Aorta (tissue), 5 donors: ENCODE results near the gene ERBIN. TPM values are rescaled to one million over a fixed set of nuclear protein-coding genes. Genes with fewer than 3 reads are reported as not detected.

ENCODE experiments used
- ATAC-seq: fragments of 200-7000 bp; cut with Tn5 transposase; one replicate; pipeline ENCODE4 v1.9.1; 2022; ENCODE audit warnings: moderate library complexity; ENCODE audit not compliant: low FRiP score
- DNase-seq, 2 donors: peaks; one replicate each; pipeline ENCODE4 v3.0.0-alpha.2; 2020
- H3K27ac ChIP-seq, 2 donors: one replicate each; pipeline ENCODE4 v1.5.1; 2013; ENCODE audit warnings: low read length in 2 of 2, mild to moderate bottlenecking in 2 of 2, moderate library complexity in 2 of 2, control low read depth in 1 of 2, inconsistent platforms in 1 of 2, low read depth in 1 of 2
- H3K27me3 ChIP-seq, 2 donors: one replicate each; pipeline ENCODE4 v1.6.1; 2013; ENCODE audit warnings: control low read depth in 1 of 2, low read length in 1 of 2, mild to moderate bottlenecking in 1 of 2, moderate library complexity in 1 of 2; ENCODE audit not compliant: insufficient read depth in 2 of 2, control insufficient read depth in 1 of 2
- H3K36me3 ChIP-seq, 2 donors: one replicate each; pipeline ENCODE4 v1.6.1; 2013; ENCODE audit warnings: control low read depth in 1 of 2, low read length in 1 of 2, mild to moderate bottlenecking in 1 of 2; ENCODE audit not compliant: insufficient read depth in 2 of 2, control insufficient read depth in 1 of 2
- H3K4me1 ChIP-seq, 2 donors: one replicate each; pipeline ENCODE4 v1.6.1; 2013; ENCODE audit warnings: low read length in 2 of 2, control low read depth in 1 of 2, mild to moderate bottlenecking in 1 of 2, moderate library complexity in 1 of 2; ENCODE audit not compliant: insufficient read depth in 2 of 2, control insufficient read depth in 1 of 2
- H3K4me3 ChIP-seq, 2 donors: one replicate each; pipeline ENCODE4 v1.5.1; 2013; ENCODE audit warnings: low read length in 2 of 2, control low read depth in 1 of 2, mild to moderate bottlenecking in 1 of 2
- H3K9me3 ChIP-seq: one replicate; pipeline ENCODE4 v1.6.1; 2013; ENCODE audit warnings: mild to moderate bottlenecking, low read length; ENCODE audit not compliant: control insufficient read depth
- WGBS, 2 donors: extraction: QIAGEN DNeasy Blood & Tissue Kit; methylation state at CpG; one replicate each; pipeline ENCODE4 v1.1.7; 2013; 5-methylcytosine and 5-hydroxymethylcytosine counted together
- intact Hi-C, 2 donors: fragments of 100-400 bp; cut with DNase I; formaldehyde crosslinking; loops; one replicate each; pipeline versions ENCODE4 v1.14.2 to v1.15.0; 2022
- polyA plus RNA-seq, 2 donors: library from polyadenylated mRNA; stranded (reverse); fragments of 200-250 nt; gene quantifications; one replicate each; pipeline ENCODE4 v1.2.3, GENCODE V29; 2013
- total RNA-seq, 2 donors: library from RNA; stranded (reverse); fragmentation: NEBNext Ultra II Directional; extraction: Animal tissue kit (Norgen Biotek cat#: 25700); gene quantifications; one replicate each; pipeline ENCODE4 v1.2.1, GENCODE V29; 2021
- donor health status: healthy with polysubstance abuse.
- donor health status: Bipolar disorder and iron deficiency.
- donor health status: DM: no; HTN: no; CAD: no.
- donor health status: DM: no; HTN: no; CAD: no.
- donor health status: DM: yes; HTN: yes; CAD: no.

Gene ERBIN
- total and polyA plus RNA-seq, 4 donors, result 15.2 to 78.6 (median 40.6) TPM

GRCh38 chr5:65981969-65982619 lies 55.7 kb downstream of the ERBIN start:
- no peak overlapping the region for H3K27ac ChIP-seq
- H3K4me1 ChIP-seq, result peaks cover 2 to 4% of the 10 kb centered on the region in 2 donors
- no peak overlapping the region for H3K4me3 ChIP-seq
- 95 to 96% methylated on average over 3 of the region's 3 CpGs for WGBS, 2 donors
- no peaks in the 10 kb centered on the region for H3K27me3 ChIP-seq
- intact Hi-C loops, result no loop called here
- H3K36me3 ChIP-seq, result no peaks in the 10 kb centered on the region
- ATAC-seq (no peak), DNase-seq (no peak)
- H3K9me3 ChIP-seq, result no peaks in the 10 kb centered on the region

GRCh38 chr5:65982635-65983034 lies 56.3 kb downstream of the ERBIN start:
- Histone ChIP-seq H3K4me1 (peaks cover 2 to 4% of the 10 kb centered on the region in 2 donors), H3K4me3 (no peak overlapping the region), H3K9me3 (no peaks in the 10 kb centered on the region), H3K36me3 (no peaks in the 10 kb centered on the region), H3K27me3 (no peaks in the 10 kb centered on the region), H3K27ac (no peak overlapping the region)
- intact Hi-C loops, result no loop called here
- 99 to 100% methylated on average over 1 of the region's 1 CpG for WGBS, 2 donors
- DNase-seq, result no peak
- ATAC-seq, result no peak

GRCh38 chr5:65984098-65984885 lies 57.9 kb downstream of the ERBIN start:
- WGBS, 2 donors, result 93 to 96% methylated on average over 10 of the region's 10 CpGs
- no peak for DNase-seq
- Histone ChIP-seq H3K27me3 (no peaks in the 10 kb centered on the region), H3K4me3 (no peak overlapping the region), H3K4me1 (peaks cover 2 to 4% of the 10 kb centered on the region in 2 donors), H3K9me3 (no peaks in the 10 kb centered on the region), H3K36me3 (no peaks in the 10 kb centered on the region), H3K27ac (no peak overlapping the region)
- intact Hi-C loops, result no loop called here
- peak; percentile 15 for ATAC-seq

- no peak overlapping the region for H3K27ac ChIP-seq
- intact Hi-C loops, result no loop called here
- no peaks in the 10 kb centered on the region for H3K36me3 ChIP-seq
- no peaks in the 10 kb centered on the region for H3K9me3 ChIP-seq
- no peak overlapping the region for H3K4me3 ChIP-seq
- H3K27me3 ChIP-seq, result no peaks in the 10 kb centered on the region
- no peak for DNase-seq
- ATAC-seq, result no peak
- peaks cover 2 to 4% of the 10 kb centered on the region in 2 donors for H3K4me1 ChIP-seq
- WGBS, 2 donors, result 5 to 10% methylated on average over 1 of the region's 1 CpG
Measured at GRCh38 chr5:65986050-65986451, 59.7 kb downstream of the ERBIN start.

GRCh38 chr5:65986796-65987195 lies 60.4 kb downstream of the ERBIN start:
- Histone ChIP-seq H3K27me3 (no peaks in the 10 kb centered on the region), H3K27ac (no peak overlapping the region), H3K4me1 (peaks cover 2 to 4% of the 10 kb centered on the region in 2 donors), H3K4me3 (no peak overlapping the region), H3K36me3 (no peaks in the 10 kb centered on the region), H3K9me3 (no peaks in the 10 kb centered on the region)
- ATAC-seq, result no peak
- WGBS, 2 donors, result 4 to 21% methylated on average over 3 of the region's 3 CpGs
- intact Hi-C loops, result no loop called here
- no peak for DNase-seq

GRCh38 chr5:65987982-65988381 lies 61.6 kb downstream of the ERBIN start:
- Histone ChIP-seq H3K4me3 (no peak overlapping the region), H3K36me3 (no peaks in the 10 kb centered on the region), H3K4me1 (peaks cover 2% of the 10 kb centered on the region in 2 donors), H3K27ac (no peak overlapping the region), H3K9me3 (no peaks in the 10 kb centered on the region), H3K27me3 (no peaks in the 10 kb centered on the region)
- DNase-seq (no peak), ATAC-seq (no peak)
- 89 to 96% methylated on average over 4 of the region's 4 CpGs for WGBS, 2 donors
- intact Hi-C loops, result no loop called here

- H3K4me1 ChIP-seq, result peaks cover 2% of the 10 kb centered on the region in 2 donors
- 57 to 65% methylated on average over 4 of the region's 4 CpGs for WGBS, 2 donors
- H3K4me3 ChIP-seq, result no peak overlapping the region
- no peaks in the 10 kb centered on the region for H3K36me3 ChIP-seq
- no peaks in the 10 kb centered on the region for H3K9me3 ChIP-seq
- no peaks in the 10 kb centered on the region for H3K27me3 ChIP-seq
- intact Hi-C loops, result no loop called here
- no peak for DNase-seq
- no peak overlapping the region for H3K27ac ChIP-seq
- ATAC-seq, result no peak
Measured at GRCh38 chr5:65989158-65989557, 62.8 kb downstream of the ERBIN start.

- 82 to 90% methylated on average over 7 of the region's 7 CpGs for WGBS, 2 donors
- H3K27me3 ChIP-seq, result no peaks in the 10 kb centered on the region
- DNase-seq (no peak), ATAC-seq (no peak)
- no peaks in the 10 kb centered on the region for H3K36me3 ChIP-seq
- no peak overlapping the region for H3K27ac ChIP-seq
- no peak overlapping the region for H3K4me3 ChIP-seq
- intact Hi-C loops, result no loop called here
- H3K4me1 ChIP-seq, result no peaks in the 10 kb centered on the region
- no peaks in the 10 kb centered on the region for H3K9me3 ChIP-seq
Measured at GRCh38 chr5:65992630-65993029, 66.3 kb downstream of the ERBIN start.
